ENCODE data around the gene SYT12. TPM values are rescaled to one million over a fixed set of nuclear protein-coding genes. Genes with fewer than 3 reads are reported as not detected.

Gene SYT12
- total and polyA plus RNA-seq, 9 donors = 0.05 to 6.0 (median 0.87) TPM; not detected in 2

GRCh38 chr11:67095214-67095507 lies 72.2 kb downstream of the SYT12 start:
- H3K36me3 ChIP-seq = no peaks in the 10 kb centered on the region
- intact Hi-C loops (cut with DNase I) = no loop called here
- H3K4me3 ChIP-seq = no peak overlapping the region
- no peak overlapping the region for H3K27ac ChIP-seq
- WGBS, 3 donors = 69 to 94% (median 79%) methylated on average over 1 of the region's 1 CpG
- DNase-seq = no peak
- H3K27me3 ChIP-seq = no peaks in the 10 kb centered on the region
- TF ChIP-seq EP300 (IDR thresholded peaks at IDR 0.05) (no peak), POLR2A (IDR thresholded peaks at IDR 0.05) (no peak), CTCF (IDR thresholded peaks at IDR 0.05) (no peak)
- no peaks in the 10 kb centered on the region for H3K9me3 ChIP-seq
- no peaks in the 10 kb centered on the region for H3K4me1 ChIP-seq (ENCODE audit: insufficient read depth)

GRCh38 chr11:67098799-67099429 lies 76.0 kb downstream of the SYT12 start:
- no peak for DNase-seq
- TF ChIP-seq CTCF (IDR thresholded peaks at IDR 0.05) = no peak
- no peak for TF ChIP-seq EP300 (IDR thresholded peaks at IDR 0.05)
- no peak for TF ChIP-seq POLR2A (IDR thresholded peaks at IDR 0.05)
- Histone ChIP-seq H3K36me3 (no peaks in the 10 kb centered on the region), H3K9me3 (no peaks in the 10 kb centered on the region), H3K27ac (no peak overlapping the region), H3K4me3 (no peak overlapping the region), H3K27me3 (no peaks in the 10 kb centered on the region), H3K4me1 (ENCODE audit: insufficient read depth) (no peaks in the 10 kb centered on the region)
- 58 to 62% (median 60%) methylated on average over 6 of the region's 6 CpGs for WGBS, 3 donors
- intact Hi-C loops (cut with DNase I) = no loop called here

- TF ChIP-seq CTCF (IDR thresholded peaks at IDR 0.05) (no peak), EP300 (IDR thresholded peaks at IDR 0.05) (no peak), POLR2A (IDR thresholded peaks at IDR 0.05) (no peak)
- 91 to 97% (median 92%) methylated on average over 6 of the region's 6 CpGs for WGBS, 3 donors
- H3K27me3 ChIP-seq = no peaks in the 10 kb centered on the region
- DNase-seq = no peak
- no peaks in the 10 kb centered on the region for H3K9me3 ChIP-seq
- H3K27ac ChIP-seq = no peak overlapping the region
- H3K4me1 ChIP-seq (ENCODE audit: insufficient read depth) = no peaks in the 10 kb centered on the region
- H3K4me3 ChIP-seq = no peak overlapping the region
- intact Hi-C loops (cut with DNase I) = no loop called here
- no peaks in the 10 kb centered on the region for H3K36me3 ChIP-seq
Measured at GRCh38 chr11:67099831-67100324, 76.9 kb downstream of the SYT12 start.

Small RNAs within 50 kb of the gene (microRNA-seq; reads per million reads assigned to microRNA genes)
- gene MIR6860 = 0 reads per million in 3 donors

Other genes with a start within 250 kb of the SYT12 start
- 10 to 100 TPM; 13.8 to 31.1 (median 18.2) TPM for gene RCE1, start 179.7 kb upstream of the SYT12 start, total RNA-seq
- gene RCE1, start 179.7 kb upstream of the SYT12 start, polyA plus RNA-seq = 10 to 100 TPM in 1 of 2 donors, 1 to 10 TPM in 1; 7.0 to 14.6 TPM
- 10 to 100 TPM in 4 of 7 donors, 1 to 10 TPM in 3; 1.3 to 18.1 (median 10.6) TPM for gene LRFN4, start 166.1 kb upstream of the SYT12 start, total RNA-seq
- 1 to 10 TPM in 1 of 2 donors, not detected in 1; 7.9 TPM for gene LRFN4, start 166.1 kb upstream of the SYT12 start, polyA plus RNA-seq
- 10 to 100 TPM in 5 of 7 donors, 1 to 10 TPM in 2; 7.5 to 27.5 (median 17.1) TPM for gene PC, start 64.8 kb upstream of the SYT12 start, total RNA-seq
- gene PC, start 64.8 kb upstream of the SYT12 start, polyA plus RNA-seq = 10 to 100 TPM in 1 of 2 donors, 1 to 10 TPM in 1; 4.2 to 14.7 TPM
- gene C11orf86, start 47.8 kb upstream of the SYT12 start, total RNA-seq = 1 to 10 TPM in 1 of 7 donors, not detected in 6; 2.6 TPM
- not detected for gene C11orf86, start 47.8 kb upstream of the SYT12 start, polyA plus RNA-seq
- 10 to 100 TPM in 5 of 7 donors, 1 to 10 TPM in 2; 8.7 to 24.9 (median 12.8) TPM for gene RHOD, start 33.7 kb downstream of the SYT12 start, total RNA-seq
- gene RHOD, start 33.7 kb downstream of the SYT12 start, polyA plus RNA-seq = 10 to 100 TPM in 1 of 2 donors, 1 to 10 TPM in 1; 5.5 to 16.1 TPM
- gene KDM2A, start 96.1 kb downstream of the SYT12 start, total RNA-seq = 10 to 100 TPM; 33.5 to 76.9 (median 59.9) TPM
- 10 to 100 TPM; 34.1 to 53.0 TPM for gene KDM2A, start 96.1 kb downstream of the SYT12 start, polyA plus RNA-seq
- 10 to 100 TPM; 24.8 to 58.1 (median 49.0) TPM for gene GRK2, start 243.3 kb downstream of the SYT12 start, total RNA-seq
- gene GRK2, start 243.3 kb downstream of the SYT12 start, polyA plus RNA-seq = 10 to 100 TPM; 21.5 to 39.3 TPM